ENCODE measurements around the gene CCNT1.

Gene CCNT1

GRCh38 chr12:48716493-48717251 is at the start of gene CCNT1:
CCNT1 (minus strand) TSS chr12:48716707; CDS start chr12:48716675, 32 bp downstream.
- H3K27me3 ChIP-seq (ENCODE audit: control insufficient read depth in 2 of 2, insufficient read depth in 2 of 2, low read length in 2 of 2), result no peaks in the 10 kb centered on the region
- H3K9ac ChIP-seq (ENCODE audit: low read depth in 1 of 2, low read length in 2 of 2), result peak within 1 kb of the TSS; percentile 92 to 100
- peak within 1 kb of the TSS; percentile 92 to 100 for H3K4me3 ChIP-seq (ENCODE audit: low read length in 2 of 2)
- H3K9me3 ChIP-seq (ENCODE audit: control insufficient read depth in 2 of 2, low read length in 2 of 2), result no peaks in the 10 kb centered on the region
- H3K4me1 ChIP-seq (ENCODE audit: control insufficient read depth in 2 of 2, insufficient read depth in 2 of 2, low read length in 2 of 2), result peaks cover 14 to 19% of the 10 kb centered on the region in 2 donors
- peaks cover 13 to 22% of the 10 kb centered on the region in 2 donors for H3K36me3 ChIP-seq (ENCODE audit: control insufficient read depth in 2 of 2, insufficient read depth in 2 of 2, low read length in 2 of 2)
- H3K27ac ChIP-seq (ENCODE audit: low read depth in 2 of 2, low read length in 2 of 2), result peak within 1 kb of the TSS; percentile 85 to 98

GRCh38 chr12:48765753-48766162 is 49.3 kb upstream of the CCNT1 start:
- no peaks in the 10 kb centered on the region for H3K27me3 ChIP-seq (ENCODE audit: control insufficient read depth in 2 of 2, insufficient read depth in 2 of 2, low read length in 2 of 2)
- H3K9me3 ChIP-seq (ENCODE audit: control insufficient read depth in 2 of 2, low read length in 2 of 2), result no peaks in the 10 kb centered on the region
- no peak overlapping the region for H3K9ac ChIP-seq (ENCODE audit: low read depth in 1 of 2, low read length in 2 of 2)
- H3K36me3 ChIP-seq (ENCODE audit: control insufficient read depth in 2 of 2, insufficient read depth in 2 of 2, low read length in 2 of 2), result peaks cover 36 to 39% of the 10 kb centered on the region in 2 donors
- H3K4me3 ChIP-seq (ENCODE audit: low read length in 2 of 2), result no peak overlapping the region
- peaks cover 5 to 6% of the 10 kb centered on the region in 2 donors for H3K4me1 ChIP-seq (ENCODE audit: control insufficient read depth in 2 of 2, insufficient read depth in 2 of 2, low read length in 2 of 2)
- H3K27ac ChIP-seq (ENCODE audit: low read depth in 2 of 2, low read length in 2 of 2), result no peak overlapping the region

GRCh38 chr12:48764521-48764920 is 48.0 kb upstream of the CCNT1 start:
- Histone ChIP-seq H3K36me3 (ENCODE audit: control insufficient read depth in 2 of 2, insufficient read depth in 2 of 2, low read length in 2 of 2) (peaks cover 32 to 33% of the 10 kb centered on the region in 2 donors), H3K4me1 (ENCODE audit: control insufficient read depth in 2 of 2, insufficient read depth in 2 of 2, low read length in 2 of 2) (peaks cover 5 to 6% of the 10 kb centered on the region in 2 donors), H3K9me3 (ENCODE audit: control insufficient read depth in 2 of 2, low read length in 2 of 2) (no peaks in the 10 kb centered on the region), H3K9ac (ENCODE audit: low read depth in 1 of 2, low read length in 2 of 2) (no peak overlapping the region), H3K27me3 (ENCODE audit: control insufficient read depth in 2 of 2, insufficient read depth in 2 of 2, low read length in 2 of 2) (no peaks in the 10 kb centered on the region), H3K4me3 (ENCODE audit: low read length in 2 of 2) (no peak overlapping the region), H3K27ac (ENCODE audit: low read depth in 2 of 2, low read length in 2 of 2) (peak overlapping the region in 1 of 2 donors; percentile 38)

GRCh38 chr12:48758737-48759136 is 42.2 kb upstream of the CCNT1 start:
- H3K9me3 ChIP-seq (ENCODE audit: control insufficient read depth in 2 of 2, low read length in 2 of 2), result no peaks in the 10 kb centered on the region
- H3K36me3 ChIP-seq (ENCODE audit: control insufficient read depth in 2 of 2, insufficient read depth in 2 of 2, low read length in 2 of 2), result no peaks in the 10 kb centered on the region
- H3K4me1 ChIP-seq (ENCODE audit: control insufficient read depth in 2 of 2, insufficient read depth in 2 of 2, low read length in 2 of 2), result no peaks in the 10 kb centered on the region
- no peak overlapping the region for H3K9ac ChIP-seq (ENCODE audit: low read depth in 1 of 2, low read length in 2 of 2)
- no peak overlapping the region for H3K27ac ChIP-seq (ENCODE audit: low read depth in 2 of 2, low read length in 2 of 2)
- no peak overlapping the region for H3K4me3 ChIP-seq (ENCODE audit: low read length in 2 of 2)
- H3K27me3 ChIP-seq (ENCODE audit: control insufficient read depth in 2 of 2, insufficient read depth in 2 of 2, low read length in 2 of 2), result no peaks in the 10 kb centered on the region

- no peaks in the 10 kb centered on the region for H3K4me1 ChIP-seq (ENCODE audit: control insufficient read depth in 2 of 2, insufficient read depth in 2 of 2, low read length in 2 of 2)
- H3K4me3 ChIP-seq (ENCODE audit: low read length in 2 of 2), result no peak overlapping the region
- H3K9me3 ChIP-seq (ENCODE audit: control insufficient read depth in 2 of 2, low read length in 2 of 2), result no peaks in the 10 kb centered on the region
- H3K36me3 ChIP-seq (ENCODE audit: control insufficient read depth in 2 of 2, insufficient read depth in 2 of 2, low read length in 2 of 2), result no peaks in the 10 kb centered on the region
- no peaks in the 10 kb centered on the region for H3K27me3 ChIP-seq (ENCODE audit: control insufficient read depth in 2 of 2, insufficient read depth in 2 of 2, low read length in 2 of 2)
- no peak overlapping the region for H3K9ac ChIP-seq (ENCODE audit: low read depth in 1 of 2, low read length in 2 of 2)
- no peak overlapping the region for H3K27ac ChIP-seq (ENCODE audit: low read depth in 2 of 2, low read length in 2 of 2)
Observed at GRCh38 chr12:48758186-48758585, 41.7 kb upstream of the CCNT1 start.

- H3K27ac ChIP-seq (ENCODE audit: low read depth in 2 of 2, low read length in 2 of 2), result no peak overlapping the region
- no peak overlapping the region for H3K9ac ChIP-seq (ENCODE audit: low read depth in 1 of 2, low read length in 2 of 2)
- no peaks in the 10 kb centered on the region for H3K36me3 ChIP-seq (ENCODE audit: control insufficient read depth in 2 of 2, insufficient read depth in 2 of 2, low read length in 2 of 2)
- no peaks in the 10 kb centered on the region for H3K9me3 ChIP-seq (ENCODE audit: control insufficient read depth in 2 of 2, low read length in 2 of 2)
- H3K4me3 ChIP-seq (ENCODE audit: low read length in 2 of 2), result no peak overlapping the region
- no peaks in the 10 kb centered on the region for H3K4me1 ChIP-seq (ENCODE audit: control insufficient read depth in 2 of 2, insufficient read depth in 2 of 2, low read length in 2 of 2)
- no peaks in the 10 kb centered on the region for H3K27me3 ChIP-seq (ENCODE audit: control insufficient read depth in 2 of 2, insufficient read depth in 2 of 2, low read length in 2 of 2)
Observed at GRCh38 chr12:48750769-48751356, 34.4 kb upstream of the CCNT1 start.

GRCh38 chr12:48750215-48750614 is 33.7 kb upstream of the CCNT1 start:
- Histone ChIP-seq H3K4me3 (ENCODE audit: low read length in 2 of 2) (no peak overlapping the region), H3K9me3 (ENCODE audit: control insufficient read depth in 2 of 2, low read length in 2 of 2) (no peaks in the 10 kb centered on the region), H3K36me3 (ENCODE audit: control insufficient read depth in 2 of 2, insufficient read depth in 2 of 2, low read length in 2 of 2) (no peaks in the 10 kb centered on the region), H3K27ac (ENCODE audit: low read depth in 2 of 2, low read length in 2 of 2) (no peak overlapping the region), H3K4me1 (ENCODE audit: control insufficient read depth in 2 of 2, insufficient read depth in 2 of 2, low read length in 2 of 2) (no peaks in the 10 kb centered on the region), H3K27me3 (ENCODE audit: control insufficient read depth in 2 of 2, insufficient read depth in 2 of 2, low read length in 2 of 2) (no peaks in the 10 kb centered on the region), H3K9ac (ENCODE audit: low read depth in 1 of 2, low read length in 2 of 2) (no peak overlapping the region)

GRCh38 chr12:48744251-48745008 is 27.9 kb upstream of the CCNT1 start:
- H3K27me3 ChIP-seq (ENCODE audit: control insufficient read depth in 2 of 2, insufficient read depth in 2 of 2, low read length in 2 of 2), result peaks cover 0 to 4% of the 10 kb centered on the region in 2 donors
- H3K4me1 ChIP-seq (ENCODE audit: control insufficient read depth in 2 of 2, insufficient read depth in 2 of 2, low read length in 2 of 2), result no peaks in the 10 kb centered on the region
- no peaks in the 10 kb centered on the region for H3K9me3 ChIP-seq (ENCODE audit: control insufficient read depth in 2 of 2, low read length in 2 of 2)
- H3K36me3 ChIP-seq (ENCODE audit: control insufficient read depth in 2 of 2, insufficient read depth in 2 of 2, low read length in 2 of 2), result no peaks in the 10 kb centered on the region
- no peak overlapping the region for H3K4me3 ChIP-seq (ENCODE audit: low read length in 2 of 2)
- no peak overlapping the region for H3K27ac ChIP-seq (ENCODE audit: low read depth in 2 of 2, low read length in 2 of 2)
- H3K9ac ChIP-seq (ENCODE audit: low read depth in 1 of 2, low read length in 2 of 2), result no peak overlapping the region

GRCh38 chr12:48739618-48740269 is 23.2 kb upstream of the CCNT1 start:
- H3K27ac ChIP-seq (ENCODE audit: low read depth in 2 of 2, low read length in 2 of 2), result no peak overlapping the region
- peaks cover 0 to 4% of the 10 kb centered on the region in 2 donors for H3K27me3 ChIP-seq (ENCODE audit: control insufficient read depth in 2 of 2, insufficient read depth in 2 of 2, low read length in 2 of 2)
- no peaks in the 10 kb centered on the region for H3K36me3 ChIP-seq (ENCODE audit: control insufficient read depth in 2 of 2, insufficient read depth in 2 of 2, low read length in 2 of 2)
- H3K9me3 ChIP-seq (ENCODE audit: control insufficient read depth in 2 of 2, low read length in 2 of 2), result no peaks in the 10 kb centered on the region
- H3K9ac ChIP-seq (ENCODE audit: low read depth in 1 of 2, low read length in 2 of 2), result no peak overlapping the region
- no peak overlapping the region for H3K4me3 ChIP-seq (ENCODE audit: low read length in 2 of 2)
- no peaks in the 10 kb centered on the region for H3K4me1 ChIP-seq (ENCODE audit: control insufficient read depth in 2 of 2, insufficient read depth in 2 of 2, low read length in 2 of 2)
